Measurements from ENCODE around the gene RAD50.
A peak's percentile ranks its signal among the peaks of the same experiment; 100 is the strongest.
"Not testable (repeated sequence)": the region's sequence is repeated elsewhere in the genome, so short reads cannot be mapped to it uniquely, and the experiment has no call there.

RAD50 gene

GRCh38 chr5:132675936-132676689 is 119.3 kb downstream of the RAD50 start:
- no peak for DNase-seq (ENCODE audit: low spot score)

- DNase-seq (ENCODE audit: low spot score), result no peak
These were observed 120.4 kb downstream of the RAD50 start for GRCh38 chr5:132677191-132677590.

GRCh38 chr5:132677682-132678400 is 121.1 kb downstream of the RAD50 start:
- DNase-seq (ENCODE audit: low spot score), result no peak

- DNase-seq (ENCODE audit: low spot score), result no peak
These were observed 122.0 kb downstream of the RAD50 start for GRCh38 chr5:132678735-132679134.

- DNase-seq (ENCODE audit: low spot score), result no peak
These were observed 122.4 kb downstream of the RAD50 start for GRCh38 chr5:132679166-132679565.

DNA sequence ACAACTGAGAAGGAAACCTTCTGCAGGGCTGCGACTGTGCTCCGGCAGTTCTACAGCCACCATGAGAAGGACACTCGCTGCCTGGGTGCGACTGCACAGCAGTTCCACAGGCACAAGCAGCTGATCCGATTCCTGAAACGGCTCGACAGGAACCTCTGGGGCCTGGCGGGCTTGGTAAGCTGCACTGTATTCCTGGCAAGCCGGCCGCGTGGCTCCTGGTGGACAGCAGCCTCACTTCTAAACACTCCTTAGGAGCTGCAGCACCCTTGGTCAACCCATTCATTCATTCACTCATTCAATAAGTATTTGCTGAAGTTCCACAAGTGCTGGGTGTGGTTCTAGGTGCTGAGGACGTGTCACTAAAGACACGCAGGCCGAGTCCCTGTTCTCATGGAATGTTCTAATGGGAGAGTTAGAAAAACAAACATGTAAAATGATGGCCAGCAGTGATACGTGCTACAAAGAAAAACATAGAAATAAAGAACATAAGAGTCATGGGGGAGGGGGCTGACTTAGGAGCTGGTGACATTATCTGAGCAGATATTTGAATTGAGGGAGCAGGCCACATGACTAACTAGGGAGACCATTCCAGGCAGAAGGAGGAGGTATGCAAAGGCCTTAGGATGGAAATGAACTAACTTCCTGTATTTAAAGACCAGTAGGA is 123.1 kb downstream of the RAD50 start:
- DNase-seq (ENCODE audit: low spot score), result no peak

DNA sequence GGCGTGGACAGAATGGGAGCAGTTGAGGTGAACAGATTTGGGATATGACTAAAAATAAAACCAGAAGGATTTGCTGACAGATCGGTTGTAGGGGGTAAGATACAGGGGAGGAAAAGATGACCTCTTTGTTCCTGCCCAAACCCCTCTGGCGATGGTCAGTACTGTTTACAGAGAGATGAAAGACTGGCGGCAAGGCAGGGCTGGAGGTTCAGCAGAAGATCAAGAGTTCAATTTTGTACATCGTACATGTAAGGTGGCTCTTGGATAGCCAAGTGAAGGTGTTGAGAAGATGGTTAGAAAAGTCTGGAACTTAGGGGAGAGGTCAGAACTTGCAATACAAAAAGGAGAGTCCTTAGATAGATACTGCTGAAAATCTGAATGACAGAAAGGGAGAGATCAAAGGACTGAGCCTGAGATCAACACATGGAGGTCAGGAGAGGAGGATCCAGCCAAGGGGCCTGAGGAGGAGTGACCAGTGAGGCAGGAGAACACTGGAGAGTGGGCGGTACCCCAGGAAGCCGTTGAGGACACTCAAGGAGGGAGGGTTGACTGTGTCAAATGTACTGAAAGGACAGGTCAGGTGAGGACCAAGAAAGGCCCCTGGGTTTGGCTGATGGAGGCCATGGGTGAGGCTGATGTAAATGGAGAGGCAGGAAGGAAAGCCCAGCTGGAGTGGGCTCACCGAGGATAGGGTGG is 124.2 kb downstream of the RAD50 start:
- no peak for DNase-seq (ENCODE audit: low spot score)

DNA sequence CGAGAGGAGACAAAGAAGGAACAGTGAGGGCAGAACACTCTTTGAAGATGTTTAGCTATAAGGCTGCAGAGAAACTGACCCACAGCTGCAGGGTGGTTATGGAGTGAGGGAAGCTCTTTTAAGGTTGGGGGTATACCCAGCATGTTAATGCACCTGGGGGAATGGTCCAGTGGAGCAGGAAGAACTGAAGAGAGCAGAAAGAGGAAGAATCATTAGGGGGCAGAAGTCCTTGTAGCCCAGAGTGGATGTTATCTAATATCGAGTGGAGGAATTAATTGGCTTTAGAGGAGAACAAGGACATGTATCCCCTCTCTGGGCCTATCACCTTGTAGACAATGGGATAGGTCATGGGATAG is 124.7 kb downstream of the RAD50 start:
- no peak for DNase-seq (ENCODE audit: low spot score)

GRCh38 chr5:132681983-132682382 is 125.2 kb downstream of the RAD50 start:
- no peak for DNase-seq (ENCODE audit: low spot score)

DNA sequence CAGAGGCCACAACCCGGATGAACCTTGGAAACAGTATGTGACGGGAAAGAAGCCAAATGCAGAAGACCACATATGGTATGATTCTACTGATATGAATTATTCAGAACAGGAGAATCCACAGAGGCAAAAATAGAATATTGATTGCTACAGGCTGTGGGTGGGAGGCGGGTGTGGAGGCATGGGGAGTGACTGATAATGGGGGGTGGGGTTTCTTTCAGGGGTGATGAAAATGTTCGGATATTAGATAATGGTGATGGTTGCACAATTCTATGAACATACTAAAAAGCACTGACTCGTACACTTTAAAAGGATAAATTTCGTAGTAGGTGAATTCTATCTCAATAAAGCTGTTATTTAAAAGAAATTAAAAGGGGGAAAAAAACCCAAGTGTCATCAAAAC is 127.7 kb downstream of the RAD50 start:
- no peak for DNase-seq (ENCODE audit: low spot score)

GRCh38 chr5:132684922-132685720 is 128.3 kb downstream of the RAD50 start:
- DNase-seq (ENCODE audit: low spot score), result no peak

DNA sequence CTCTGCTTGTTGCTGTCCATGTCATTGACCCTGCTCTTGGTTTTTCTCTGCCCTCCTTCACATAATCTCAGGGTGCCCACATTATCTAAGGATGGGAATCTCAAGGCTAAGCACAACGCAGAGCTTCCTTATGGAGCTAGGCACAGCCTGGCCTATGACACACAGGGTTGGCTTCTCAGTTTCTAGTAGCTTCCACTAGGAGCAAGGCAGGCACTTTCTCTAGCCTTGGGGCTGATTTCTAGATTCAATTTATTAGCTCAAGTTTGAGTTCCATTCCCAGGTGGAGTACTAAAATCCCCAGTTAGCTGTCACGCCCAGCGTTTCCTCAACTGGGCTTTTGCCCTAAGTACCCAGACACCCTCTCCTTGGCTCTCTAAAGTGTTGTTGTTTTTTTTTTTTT is 129.4 kb downstream of the RAD50 start:
- no peak for DNase-seq (ENCODE audit: low spot score)

DNA sequence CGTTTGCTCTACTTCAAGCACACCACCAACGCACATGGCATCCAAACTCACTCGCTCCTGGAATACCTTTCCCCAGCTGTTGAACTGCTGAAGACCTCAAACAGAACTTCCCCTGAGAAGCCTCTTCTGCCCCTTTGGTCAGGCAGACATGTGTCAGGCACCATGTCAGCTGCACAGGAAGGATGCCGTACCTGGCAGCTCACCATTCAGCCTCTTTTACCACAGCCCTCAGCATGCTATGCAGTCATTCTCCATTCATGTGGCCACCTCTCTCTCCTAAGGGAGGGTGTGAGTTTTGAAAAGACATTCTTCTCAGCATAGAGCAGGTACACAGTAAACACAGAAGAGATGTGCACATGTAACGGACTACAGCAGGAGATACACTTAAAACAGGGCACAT is 131.2 kb downstream of the RAD50 start:
- DNase-seq (ENCODE audit: low spot score), result peak; percentile 47

GRCh38 chr5:132688536-132689339 is 132.0 kb downstream of the RAD50 start:
- peak; percentile 47 for DNase-seq (ENCODE audit: low spot score)

DNA sequence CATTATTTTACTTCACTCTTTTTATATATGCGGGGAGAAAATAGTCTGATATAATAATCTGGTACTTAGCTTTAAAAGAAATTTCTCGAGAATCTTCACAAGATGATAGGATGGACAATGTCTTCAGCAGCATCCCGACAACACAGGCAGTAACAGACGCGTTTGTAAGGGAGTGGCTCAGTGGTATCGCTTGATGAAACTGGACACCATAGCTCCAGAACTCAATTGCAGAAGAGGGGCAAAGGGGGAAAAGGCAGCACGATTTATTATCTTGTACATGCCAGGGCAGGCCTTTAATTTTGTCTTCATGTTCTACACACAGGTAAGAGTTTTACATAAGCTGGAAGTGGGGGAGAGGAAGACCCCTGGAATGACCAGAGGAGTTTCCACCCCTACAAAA is 132.7 kb downstream of the RAD50 start:
- DNase-seq (ENCODE audit: low spot score), result no peak

DNA sequence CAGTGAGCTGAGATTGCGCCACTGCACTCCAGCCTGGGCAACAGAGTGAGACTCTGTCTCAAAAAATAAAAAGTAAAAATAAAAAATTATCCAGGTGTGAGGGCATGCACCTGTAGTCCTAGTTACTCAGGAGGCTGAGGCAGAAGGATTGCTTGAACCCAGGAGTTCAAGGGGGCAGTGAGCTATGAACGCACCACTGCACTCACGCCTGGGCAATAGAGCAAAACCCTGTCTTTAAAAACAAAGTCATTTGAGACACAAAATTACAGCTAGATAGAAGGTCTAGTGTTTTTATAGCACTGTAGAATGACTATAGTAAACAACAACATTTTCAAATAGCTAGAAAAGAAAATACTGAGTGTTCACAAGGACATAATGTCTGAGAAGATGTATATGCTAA is 133.4 kb downstream of the RAD50 start:
- DNase-seq (ENCODE audit: low spot score), result no peak

DNA sequence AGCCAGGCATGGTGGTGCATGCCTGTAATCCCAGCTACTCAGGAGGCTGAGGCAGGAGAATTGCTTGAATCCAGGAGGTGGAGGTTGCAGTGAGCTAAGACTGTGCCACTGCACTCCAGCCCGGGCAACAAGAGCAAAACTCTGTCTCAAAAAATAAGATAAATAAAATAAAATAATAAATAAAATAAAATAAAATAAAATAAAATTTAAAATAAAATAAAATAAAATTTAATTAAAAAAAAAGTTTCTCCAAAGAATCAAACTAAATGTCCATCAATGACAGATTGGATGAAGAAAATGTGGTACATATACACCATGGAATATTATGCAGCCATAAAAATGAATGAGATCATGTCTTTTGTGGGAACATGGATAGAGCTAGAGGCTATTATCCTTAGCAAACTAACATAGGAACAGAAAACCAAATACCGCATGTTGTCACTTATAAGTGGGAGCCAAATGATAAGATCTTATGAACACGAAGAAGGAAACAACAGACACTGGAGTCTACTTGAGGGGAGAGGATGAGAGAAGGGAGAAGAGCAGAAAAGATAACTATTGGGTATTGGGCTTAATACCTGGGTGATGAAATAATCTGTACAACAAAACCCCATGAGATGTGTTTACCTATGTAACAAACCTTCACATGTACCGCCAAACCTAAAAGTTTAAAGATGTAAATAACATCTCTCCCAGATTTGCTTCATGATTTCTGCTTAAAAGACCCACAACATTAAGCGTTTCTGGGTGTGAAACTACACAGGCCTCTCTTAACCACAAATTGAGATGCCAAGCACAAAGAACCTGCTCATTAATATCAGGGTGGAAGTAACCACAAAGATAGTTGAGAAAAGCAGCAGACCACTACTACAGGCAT is 135.2 kb downstream of the RAD50 start:
- not testable (repeated sequence) for DNase-seq (ENCODE audit: low spot score)

- DNase-seq (ENCODE audit: low spot score), result no peak
These were observed 135.8 kb downstream of the RAD50 start for GRCh38 chr5:132692632-132692967.
